ENCODE measurements around the gene MRAP.

DNA sequence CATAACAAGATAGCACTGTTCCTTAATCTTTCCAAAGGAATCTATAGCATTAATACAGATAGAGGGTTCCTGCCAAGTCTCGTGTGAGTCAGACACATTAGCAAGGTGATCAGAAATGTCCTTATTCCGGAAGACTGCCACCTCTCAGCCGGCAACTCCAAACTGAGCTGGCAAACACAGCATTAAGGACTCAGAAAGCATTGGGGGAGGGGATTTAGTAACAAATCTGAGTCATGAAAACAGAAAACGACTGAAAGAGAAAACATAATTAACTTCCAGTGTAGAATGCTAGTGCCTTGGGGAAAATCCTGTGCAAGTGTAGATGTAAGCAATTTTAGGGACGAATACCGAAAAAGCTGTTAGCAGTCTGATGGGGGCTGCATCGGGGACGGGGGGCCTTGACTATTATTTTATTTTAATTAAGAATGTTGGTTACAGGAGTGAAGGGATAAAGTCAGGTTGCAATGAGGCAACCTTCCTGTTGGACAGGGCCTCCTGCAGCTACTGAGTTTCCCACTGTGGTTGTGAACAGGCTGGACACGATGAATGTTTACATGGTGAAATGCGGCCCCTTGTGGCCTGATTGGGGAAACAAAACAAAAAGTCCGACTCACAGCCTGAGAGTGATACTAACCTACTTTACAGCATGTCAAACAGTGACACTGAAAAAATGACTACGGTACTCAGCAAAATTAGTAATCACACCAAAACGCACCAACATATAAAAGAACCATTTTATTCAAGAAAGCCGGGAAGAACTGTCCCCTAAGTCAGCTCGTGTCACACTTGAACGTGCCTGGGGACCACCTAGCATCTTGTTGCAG, 40.5 kb upstream of the MRAP start:
- no peak for TF ChIP-seq EZH2 (IDR thresholded peaks at IDR 0.05; ENCODE audit: low read depth)
- TF ChIP-seq, protein P1, sequence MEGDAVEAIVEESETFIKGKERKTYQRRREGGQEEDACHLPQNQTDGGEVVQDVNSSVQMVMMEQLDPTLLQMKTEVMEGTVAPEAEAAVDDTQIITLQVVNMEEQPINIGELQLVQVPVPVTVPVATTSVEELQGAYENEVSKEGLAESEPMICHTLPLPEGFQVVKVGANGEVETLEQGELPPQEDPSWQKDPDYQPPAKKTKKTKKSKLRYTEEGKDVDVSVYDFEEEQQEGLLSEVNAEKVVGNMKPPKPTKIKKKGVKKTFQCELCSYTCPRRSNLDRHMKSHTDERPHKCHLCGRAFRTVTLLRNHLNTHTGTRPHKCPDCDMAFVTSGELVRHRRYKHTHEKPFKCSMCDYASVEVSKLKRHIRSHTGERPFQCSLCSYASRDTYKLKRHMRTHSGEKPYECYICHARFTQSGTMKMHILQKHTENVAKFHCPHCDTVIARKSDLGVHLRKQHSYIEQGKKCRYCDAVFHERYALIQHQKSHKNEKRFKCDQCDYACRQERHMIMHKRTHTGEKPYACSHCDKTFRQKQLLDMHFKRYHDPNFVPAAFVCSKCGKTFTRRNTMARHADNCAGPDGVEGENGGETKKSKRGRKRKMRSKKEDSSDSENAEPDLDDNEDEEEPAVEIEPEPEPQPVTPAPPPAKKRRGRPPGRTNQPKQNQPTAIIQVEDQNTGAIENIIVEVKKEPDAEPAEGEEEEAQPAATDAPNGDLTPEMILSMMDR (conservative IDR thresholded peaks at IDR 0.05) = peak; percentile 76

Measured in PC-9 (cell line).